Activated CD4-positive, alpha-beta T cell treated with anti-CD3 and anti-CD28 coated beads, Interleukin-10, Interleukin-2, amounts not matched to agents 100 ng/mL and 50 ng/mL, durations not matched to agents 16 hours and 8 hours (primary cell): Measurements from ENCODE around the gene TMCO4.

Experiments
- DNase-seq: peaks from one replicate; pipeline ENCODE4 v3.0.0-alpha.2; 2020

TMCO4 gene

GRCh38 chr1:19633106-19633505, 166.6 kb downstream of the TMCO4 start:
- DNase-seq = no peak
